ENCODE measurements around the gene DBH.
"Not testable (repeated sequence)": the region's sequence is repeated elsewhere in the genome, so short reads cannot be mapped to it uniquely, and the experiment has no call there.

The DBH gene

DNA sequence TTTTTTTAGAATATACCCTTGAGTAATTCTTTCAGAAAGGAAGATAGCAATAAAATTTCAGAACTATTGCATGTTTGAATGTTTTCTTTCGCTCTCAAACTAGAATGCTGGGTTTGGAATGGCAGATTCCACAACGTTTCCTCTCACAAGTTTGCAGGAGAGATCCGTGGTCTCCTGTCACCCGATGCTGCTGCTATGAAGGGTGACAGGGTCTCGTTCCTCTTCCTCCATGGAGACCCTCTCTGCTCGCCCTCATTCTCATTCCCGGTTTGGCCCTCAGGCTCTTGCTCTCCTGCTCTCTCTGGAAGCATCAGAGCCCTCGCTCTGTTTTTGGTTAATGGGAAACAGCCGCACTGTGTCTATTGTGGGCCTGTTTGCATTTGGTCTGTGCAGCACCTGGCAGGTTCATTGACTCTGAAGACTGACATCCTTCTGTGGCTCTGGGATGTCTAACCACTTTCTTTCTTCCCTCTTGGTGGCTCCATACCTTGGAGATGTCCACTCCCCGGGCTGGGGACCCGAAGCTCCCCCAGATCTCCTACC is 14.4 kb upstream of the DBH start:
- no peak for DNase-seq

DNA sequence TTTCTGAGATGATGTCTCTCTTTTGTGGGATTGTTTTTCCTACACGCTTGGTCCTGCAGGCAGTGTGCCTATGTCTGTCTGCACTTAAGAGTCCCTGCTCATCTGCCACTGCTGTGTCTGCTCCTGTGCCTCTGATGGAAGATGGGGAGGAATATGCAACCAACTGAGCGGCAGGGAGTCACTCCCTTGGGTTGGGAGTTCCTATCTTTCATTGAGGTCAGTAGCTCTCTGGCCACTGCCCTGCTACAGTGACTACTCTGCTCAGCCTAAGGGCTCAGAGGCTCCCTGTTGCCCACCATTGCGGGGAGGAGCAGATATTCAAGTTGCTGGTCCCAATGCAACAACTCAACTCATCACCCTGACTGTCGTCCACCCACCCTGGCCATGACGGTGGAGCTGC is 13.6 kb upstream of the DBH start:
- no peak for DNase-seq

DNA sequence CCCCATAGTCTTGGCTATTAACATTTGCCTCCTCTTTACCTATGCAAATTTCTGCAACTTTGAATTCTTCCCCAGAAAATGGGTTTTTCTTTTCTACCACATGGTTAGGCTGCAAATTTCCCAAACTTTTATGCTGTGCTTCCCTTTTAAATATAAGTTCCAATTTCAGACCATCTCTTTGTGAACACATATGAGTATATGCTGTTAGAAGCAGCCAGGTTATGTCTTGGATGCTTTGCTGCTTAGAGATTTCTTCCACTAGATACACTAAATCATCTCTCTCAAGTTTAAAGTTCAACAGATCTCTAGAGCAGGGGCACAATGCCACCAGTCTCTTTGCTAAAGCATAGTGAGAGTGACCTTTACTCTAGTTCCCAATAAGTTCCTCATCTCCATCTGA is 10.2 kb upstream of the DBH start:
- DNase-seq, result not testable (repeated sequence)

DNA sequence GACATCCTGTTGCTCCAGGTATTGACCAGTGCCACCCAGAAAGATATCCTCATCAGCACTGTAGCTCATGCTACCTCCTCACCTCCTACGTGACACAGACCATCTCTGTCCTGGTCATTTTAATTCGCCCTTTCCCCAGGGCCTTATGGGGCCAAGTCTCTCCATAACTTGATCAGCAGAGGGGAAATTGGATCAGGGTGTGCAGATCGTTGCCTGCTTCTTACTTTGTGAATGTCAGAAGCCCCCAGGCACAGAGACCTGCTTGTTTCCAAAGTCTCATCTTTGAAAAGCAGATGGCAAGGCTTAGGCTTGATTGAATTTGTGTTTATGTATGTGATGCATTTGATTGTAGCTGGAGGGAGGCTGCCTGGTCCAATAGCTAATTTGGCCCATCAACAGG is 8.8 kb upstream of the DBH start:
- DNase-seq, result no peak

DNA sequence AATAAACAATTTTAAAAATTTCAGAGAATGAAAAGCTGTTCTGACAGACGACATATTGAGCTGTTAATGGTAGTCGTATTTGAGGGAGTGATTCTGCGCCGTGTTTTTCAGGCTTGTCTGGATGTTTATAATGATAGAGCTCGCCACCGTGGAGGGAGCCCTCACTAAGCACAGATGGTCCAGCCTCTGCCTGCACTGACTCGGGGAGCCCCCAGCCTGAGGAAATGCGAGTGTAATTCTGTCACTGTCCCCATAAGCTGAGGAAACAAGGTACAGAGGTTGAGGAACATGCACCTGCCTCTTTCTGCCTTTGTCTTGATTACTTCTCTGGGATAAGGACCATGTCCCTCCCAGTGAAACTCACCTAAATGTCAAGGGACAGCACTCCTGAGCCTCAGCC is 7.4 kb upstream of the DBH start:
- no peak for DNase-seq

DNA sequence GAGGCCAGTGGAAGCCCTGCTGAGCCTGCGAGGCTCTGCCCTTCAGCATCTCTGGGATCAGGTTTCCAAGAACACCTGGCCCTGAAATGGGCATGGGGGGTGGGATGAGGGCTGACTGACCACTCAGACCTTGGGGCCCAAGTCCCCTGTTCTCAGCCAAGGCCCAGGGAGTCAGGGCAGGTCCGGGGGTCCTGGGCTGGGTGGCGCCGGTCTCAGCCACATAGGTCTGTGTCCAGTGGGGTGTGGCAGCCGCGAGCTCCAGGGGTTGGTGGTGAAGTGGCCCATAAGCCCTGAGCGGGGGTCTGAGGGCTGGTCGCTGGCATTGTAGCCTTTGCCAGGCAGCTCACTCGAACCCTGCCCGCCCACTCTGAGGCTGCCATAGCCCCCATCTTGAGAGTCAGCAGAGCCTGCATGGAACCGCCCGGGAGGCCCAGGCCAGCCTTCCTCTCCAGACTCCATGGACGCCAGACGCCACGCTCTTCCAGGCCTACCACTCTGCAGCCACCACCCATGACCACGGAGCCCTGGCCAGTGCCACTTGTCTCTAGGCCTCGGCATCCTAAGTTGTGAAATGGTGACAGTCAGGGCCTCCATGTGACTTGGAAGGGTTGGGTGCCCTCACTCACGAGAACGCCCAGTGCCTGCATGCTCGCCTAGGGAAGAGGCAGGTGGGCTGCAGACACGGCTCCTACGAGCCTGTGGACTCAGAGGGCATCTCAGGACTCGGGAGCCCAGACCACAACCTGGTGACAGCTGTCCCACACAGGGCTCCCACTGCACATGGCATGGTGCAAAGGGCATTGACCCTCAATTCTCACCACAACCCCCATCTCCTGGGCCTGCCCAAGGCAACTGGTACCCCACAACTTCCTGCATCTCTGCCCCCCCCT is 6.7 kb upstream of the DBH start:
- no peak for DNase-seq

DNA sequence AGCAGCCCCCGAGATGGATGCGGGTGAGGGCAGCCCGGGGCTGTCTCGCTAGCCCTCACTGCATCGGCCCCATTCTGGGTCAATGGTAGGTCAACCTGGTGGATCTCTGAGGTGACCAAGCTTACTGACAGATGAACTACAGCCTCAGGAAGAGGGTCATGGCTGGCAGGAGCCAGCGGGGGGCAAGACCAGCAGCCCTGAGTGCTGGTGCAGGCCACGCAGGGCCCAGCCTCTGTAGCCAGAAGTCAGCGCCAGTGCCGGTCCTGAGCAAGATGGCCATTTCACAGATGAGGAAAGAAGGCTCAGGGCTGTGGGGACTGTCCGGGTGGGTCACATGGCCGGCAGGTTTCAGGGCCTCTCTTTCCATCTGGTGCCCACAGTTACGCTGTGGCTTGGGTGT is 5.1 kb upstream of the DBH start:
- DNase-seq, result no peak

DNA sequence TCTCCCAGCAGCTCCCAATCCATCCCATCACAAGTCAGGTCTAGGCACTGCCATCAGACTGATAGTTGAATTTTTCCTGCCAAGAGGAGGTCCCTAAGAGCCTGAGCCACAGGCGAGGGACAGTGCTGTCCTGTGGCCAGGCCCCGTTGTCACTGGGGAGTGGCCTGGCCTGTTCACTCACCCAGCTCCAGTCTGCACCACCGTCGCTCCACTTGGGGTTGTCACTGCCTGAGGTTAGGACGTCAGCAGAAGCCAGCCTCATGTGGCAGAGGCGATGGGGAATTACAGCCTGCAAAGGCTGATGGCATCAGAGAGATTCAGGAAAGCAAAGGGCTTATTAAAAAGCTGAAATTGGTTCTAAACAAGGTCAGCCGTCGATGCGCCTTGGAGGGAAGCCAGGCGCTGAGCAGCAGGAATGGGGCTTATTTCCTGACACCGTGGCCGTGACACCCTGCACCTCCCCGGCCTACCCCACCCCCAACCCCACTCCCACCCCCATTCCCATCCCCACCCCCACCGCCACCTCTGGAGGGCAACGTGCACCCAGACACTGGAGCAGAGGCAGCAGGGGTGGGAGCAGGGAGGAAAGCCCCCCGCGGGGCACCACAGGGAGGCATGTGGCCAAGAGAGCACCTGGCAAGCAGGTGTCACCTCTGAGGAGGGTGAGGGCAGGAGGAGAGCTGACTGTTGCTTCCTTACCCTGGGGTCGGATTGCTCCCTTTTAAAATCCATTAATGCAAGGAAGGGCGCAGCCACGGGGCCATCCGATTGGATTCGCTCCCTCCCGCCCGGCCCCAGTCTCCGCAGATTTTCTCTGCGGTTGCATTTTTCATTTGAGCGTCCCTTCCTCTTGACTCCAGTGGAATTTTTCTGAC is 3.1 kb upstream of the DBH start:
- no peak for DNase-seq

DNA sequence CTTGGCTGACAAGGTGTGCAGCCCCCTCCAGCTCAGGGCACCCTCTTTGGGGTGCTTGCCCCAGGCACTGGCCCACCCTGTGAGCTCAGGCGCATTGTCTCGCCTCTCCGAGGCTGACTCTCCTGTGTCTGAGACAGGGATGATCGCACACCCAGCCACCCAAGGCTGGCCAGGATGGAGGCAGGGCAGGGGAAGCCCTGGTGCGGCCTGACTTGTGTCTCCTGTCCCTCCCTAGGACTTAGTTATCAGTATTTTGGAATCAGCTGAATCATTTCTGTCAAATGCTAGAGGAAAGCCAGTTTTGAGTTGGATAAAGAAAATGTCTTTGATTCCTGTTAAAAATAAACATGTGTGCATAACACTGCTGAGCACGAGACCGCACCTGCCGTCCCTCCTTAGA is 2.5 kb upstream of the DBH start:
- no peak for DNase-seq

DNA sequence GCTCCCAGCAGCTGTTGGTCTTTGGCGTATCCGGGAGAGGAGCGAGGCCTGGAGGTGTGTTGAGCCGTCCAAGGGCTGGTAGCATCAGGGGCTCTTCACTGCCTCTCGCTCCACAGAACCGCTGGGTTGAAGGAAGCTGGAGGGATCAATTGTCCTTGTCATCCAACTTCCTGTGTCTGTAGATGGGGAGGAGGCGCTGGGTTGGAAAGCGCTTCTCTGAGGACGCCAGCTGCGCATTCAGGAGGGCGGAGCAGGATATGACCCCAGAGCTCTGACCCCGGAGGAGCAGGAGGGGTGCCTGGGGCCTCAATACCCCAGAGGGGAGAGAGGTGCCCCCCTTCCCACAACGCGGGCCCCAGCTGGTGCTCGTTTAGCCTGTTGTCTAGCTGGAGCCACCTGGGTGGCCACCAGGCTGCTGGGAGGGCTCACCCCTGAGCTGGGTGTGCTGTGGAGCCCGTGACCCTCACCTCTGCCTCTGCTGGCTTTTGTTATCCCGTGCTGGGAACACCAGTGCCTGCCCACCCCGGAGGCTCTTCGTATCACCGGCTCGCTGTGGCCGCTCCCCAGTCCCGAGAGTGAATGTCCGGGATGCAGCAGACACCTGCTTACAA is 2.0 kb upstream of the DBH start:
- no peak for DNase-seq

DNA sequence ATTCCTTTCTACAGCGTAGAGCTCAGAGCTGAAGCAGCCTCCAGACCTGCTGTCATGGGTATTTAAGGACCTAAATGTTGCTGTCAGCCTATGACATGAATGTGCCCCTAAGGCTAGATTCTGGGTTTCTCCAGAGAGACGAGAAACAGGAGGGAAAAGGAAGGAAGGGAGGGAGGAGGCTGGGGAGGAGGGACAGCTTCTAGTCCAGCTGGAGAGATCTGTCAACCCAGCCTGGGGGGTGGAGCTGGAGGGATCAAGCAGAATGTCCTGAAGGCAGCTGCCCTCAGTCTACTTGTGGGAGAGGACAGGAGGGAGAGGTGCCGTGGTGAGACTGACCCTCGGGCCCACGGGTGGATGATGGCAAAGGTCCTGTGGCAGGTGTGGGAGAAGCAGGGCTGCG is 1.1 kb upstream of the DBH start:
- DNase-seq, result no peak

DNA sequence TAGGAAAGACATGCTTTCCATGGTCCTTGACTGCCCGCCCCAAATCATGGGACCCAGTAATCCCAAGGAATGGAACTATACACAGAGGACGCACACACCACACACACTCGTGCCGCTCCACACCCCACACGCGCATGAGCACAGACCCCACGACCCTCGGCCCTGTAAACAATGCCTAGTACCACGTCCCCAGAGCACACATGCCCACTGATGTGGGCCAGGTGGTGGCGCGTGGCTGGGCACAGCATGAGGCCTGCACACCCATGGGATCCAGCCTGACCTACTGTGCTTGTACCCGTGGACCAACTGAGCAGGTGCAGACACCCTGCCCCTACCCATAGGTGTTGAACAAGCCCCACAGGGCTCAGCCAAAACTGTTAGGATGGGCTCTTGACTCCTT is 739 bp downstream of the DBH start:
- no peak for DNase-seq

DNA sequence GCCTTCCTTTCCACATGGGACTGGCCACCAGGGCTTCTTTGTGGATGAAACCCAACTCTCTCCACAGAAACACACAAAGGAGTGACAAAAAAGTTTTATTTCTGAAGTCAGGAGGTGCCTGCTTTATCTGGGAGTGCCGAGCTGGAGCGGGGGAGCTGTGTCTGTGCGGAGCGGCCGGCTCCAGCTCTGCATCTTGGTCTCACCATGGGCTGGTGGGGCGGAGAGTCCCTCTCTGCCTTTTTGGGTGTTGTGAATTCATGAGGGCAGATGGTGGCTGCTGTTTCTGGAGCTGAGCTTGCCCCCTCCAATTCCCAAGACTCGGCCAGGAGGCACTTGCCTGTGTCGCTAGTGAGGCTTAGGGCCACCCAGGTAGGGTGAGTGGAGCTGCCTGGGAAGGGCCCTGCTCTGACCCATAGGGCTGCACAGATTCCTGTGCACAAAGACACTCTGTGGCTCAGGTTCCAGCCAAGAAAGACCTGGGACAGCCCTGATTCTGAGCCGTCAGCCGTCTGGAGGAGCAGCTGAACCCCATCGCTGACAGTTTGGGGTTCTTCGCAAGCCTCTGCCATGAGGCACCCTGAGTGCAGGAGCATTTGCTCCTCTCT is 1.4 kb downstream of the DBH start:
- no peak for DNase-seq

DNA sequence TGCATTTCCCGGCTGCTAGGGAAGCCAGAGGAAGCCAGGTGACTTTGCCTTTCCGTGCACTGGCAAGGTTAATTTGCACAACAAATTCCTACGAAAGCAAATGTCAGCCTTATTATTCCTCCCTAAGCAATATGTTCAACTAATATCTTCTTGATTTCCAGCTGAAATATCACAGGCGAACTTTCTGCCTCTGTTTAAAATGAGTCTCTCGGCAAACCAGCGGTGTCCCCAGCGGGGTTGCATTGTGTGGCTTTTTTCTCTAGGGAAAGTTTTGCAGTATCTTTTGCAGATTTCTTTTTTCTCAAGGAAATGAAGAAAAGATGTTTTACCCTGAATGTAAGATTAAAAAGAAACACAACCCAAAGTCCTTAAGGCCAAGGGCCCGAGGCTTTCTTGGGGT is 1.9 kb downstream of the DBH start:
- no peak for DNase-seq

DNA sequence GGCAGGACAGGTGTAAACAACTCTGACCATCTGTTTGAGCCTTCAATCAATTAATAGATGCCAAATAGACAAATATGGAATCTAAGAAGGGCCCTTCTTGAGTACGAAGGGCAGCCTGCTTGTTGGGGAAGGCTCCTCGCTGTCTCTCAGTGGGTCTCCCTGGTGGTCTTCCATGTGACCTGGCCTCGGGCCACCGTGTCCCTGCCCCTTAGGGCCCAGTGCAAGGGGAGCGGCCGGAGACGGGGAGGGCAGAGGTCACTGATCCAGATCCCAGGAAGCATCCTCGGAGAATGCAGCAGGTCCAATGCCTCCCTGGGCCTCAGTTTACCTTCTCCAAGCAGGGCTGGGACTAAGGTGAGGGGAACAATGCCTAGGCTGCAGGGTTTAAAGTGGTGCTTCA is 2.5 kb downstream of the DBH start:
- no peak for DNase-seq

DNA sequence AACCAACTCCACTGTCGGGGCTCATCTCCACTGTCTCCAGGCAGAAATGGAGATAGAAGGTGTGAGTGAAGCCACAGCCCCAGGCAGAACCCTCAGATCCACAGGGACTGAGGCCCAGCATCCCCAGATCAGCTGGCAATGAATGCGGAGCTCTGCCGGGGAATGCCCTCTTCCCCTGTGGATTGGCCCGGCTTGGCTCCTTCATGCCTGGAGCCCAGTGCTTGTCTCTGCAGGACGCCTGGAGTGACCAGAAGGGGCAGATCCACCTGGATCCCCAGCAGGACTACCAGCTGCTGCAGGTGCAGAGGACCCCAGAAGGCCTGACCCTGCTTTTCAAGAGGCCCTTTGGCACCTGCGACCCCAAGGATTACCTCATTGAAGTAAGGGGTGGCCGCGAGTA is 3.5 kb downstream of the DBH start:
- no peak for DNase-seq

DNA sequence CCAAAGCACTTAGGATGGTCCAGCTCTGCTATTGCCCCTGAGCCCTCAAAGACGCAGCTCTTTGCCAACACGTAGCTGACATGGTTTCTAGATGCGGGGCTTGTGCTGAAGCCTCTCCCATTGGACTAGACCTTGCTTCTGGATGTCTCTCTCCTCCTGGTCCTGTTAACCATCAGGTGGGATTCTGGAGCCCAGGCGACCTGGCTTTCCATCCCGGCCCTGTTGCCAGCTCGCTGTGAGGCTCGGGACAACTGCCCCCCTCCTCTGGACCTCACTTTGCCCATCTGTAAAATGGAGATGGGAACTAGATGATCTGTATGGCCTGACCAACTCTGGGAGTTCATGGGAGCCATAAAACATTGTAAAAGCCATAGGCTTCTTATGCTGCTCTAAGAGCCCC is 4.0 kb downstream of the DBH start:
- no peak for DNase-seq

DNA sequence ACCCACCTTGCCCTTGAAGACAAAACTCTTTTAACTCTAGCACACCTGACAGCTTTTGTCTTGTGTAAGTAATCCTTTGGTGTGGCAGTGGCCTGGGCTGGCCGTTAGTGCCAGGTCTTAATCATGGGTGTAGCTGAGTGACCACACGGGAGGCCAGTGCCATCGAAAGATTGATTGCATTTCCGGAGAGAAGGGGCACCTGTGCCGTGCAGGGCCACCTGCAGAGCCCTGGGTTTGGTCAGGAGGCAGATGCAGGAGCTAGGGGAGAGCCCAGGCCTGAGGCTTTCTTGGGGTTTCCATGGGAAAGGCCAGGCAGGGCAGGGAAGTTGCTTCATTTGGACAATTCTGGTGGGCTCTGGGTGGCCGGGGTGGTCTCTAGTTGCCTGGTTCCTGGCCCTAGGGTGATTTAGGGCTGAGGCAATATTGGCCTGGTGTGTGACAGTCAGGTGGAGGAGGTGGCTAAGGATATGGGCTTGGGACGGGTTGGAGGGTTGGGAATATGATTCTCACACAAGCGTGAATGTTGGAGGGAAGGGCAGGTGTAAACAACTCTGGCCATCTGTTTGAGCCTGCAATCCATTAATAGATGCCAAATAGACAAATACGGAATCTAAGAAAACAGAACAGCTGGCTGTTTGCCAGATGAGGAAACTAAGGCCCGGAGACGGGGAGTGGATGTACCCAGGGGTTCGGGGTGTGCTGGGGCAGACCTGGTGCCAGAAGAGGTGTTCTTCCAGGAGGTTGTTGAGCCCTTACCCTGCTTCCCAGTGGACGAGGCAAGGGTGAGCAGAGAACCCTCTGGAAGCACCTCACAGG is 4.6 kb downstream of the DBH start:
- no peak for DNase-seq

DNA sequence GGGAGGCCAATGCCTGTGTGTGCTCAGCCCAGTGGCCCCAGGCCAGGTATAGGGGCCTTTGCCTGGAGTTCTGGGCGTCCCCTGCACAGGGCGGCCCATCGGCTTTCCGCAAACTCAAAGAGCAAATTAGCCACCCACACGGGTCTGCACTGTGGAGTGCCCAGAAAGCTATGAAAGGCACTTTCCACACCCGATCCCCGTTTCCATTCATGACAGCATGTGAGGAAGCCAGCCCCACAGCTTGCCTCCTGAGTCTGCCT is 5.2 kb downstream of the DBH start:
- DNase-seq, result no peak

DNA sequence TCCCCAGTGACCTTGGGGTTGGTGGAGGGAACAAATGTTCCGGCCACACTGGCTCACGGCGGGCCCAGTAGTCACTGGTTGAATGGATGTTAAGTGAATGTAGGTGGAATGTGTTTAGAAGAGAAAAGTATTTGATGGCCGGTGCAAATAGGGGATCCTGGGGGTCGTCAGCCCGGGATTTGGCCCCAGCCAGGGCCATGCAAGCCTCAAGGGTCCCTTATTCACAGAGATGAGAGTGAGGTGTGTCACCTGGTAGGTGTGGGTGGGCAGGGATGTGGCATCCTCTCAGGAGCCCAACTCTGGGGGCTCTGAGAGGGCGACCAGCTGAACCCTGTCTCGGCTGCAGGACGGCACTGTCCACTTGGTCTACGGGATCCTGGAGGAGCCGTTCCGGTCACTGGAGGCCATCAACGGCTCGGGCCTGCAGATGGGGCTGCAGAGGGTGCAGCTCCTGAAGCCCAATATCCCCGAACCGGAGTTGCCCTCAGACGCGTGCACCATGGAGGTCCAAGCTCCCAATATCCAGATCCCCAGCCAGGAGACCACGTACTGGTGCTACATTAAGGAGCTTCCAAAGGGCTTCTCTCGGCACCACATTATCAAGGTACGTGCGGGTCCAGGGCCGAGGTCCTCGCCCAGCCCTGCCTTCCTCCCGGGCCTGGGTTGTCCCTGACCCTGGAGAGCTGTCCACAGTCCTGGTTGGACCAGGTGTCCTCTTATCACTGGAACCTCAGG is 5.9 kb downstream of the DBH start:
- no peak for DNase-seq
